Chondrocyte (in vitro differentiated cells): ENCODE measurements around the gene ELAVL3. TPM values are rescaled to one million over a fixed set of nuclear protein-coding genes. Genes with fewer than 3 reads are reported as not detected.

Source experiments
- DNase-seq: peaks from one replicate; pipeline ENCODE4 v3.0.0; 2021; ENCODE audit warnings: mixed read lengths, low spot score
- H3K27ac Mint-ChIP-seq: one replicate; pipeline ENCODE4 v1.8.0; 2021; ENCODE audit warnings: mild to moderate bottlenecking, moderate library complexity, mixed read lengths; ENCODE audit not compliant: unreplicated experiment
- H3K27me3 Mint-ChIP-seq: 2 replicates; pipeline ENCODE4 v1.8.0; 2021; ENCODE audit warnings: low read depth, mixed read lengths
- H3K36me3 Mint-ChIP-seq: 2 replicates; pipeline ENCODE4 v1.8.0; 2021; ENCODE audit warnings: low read depth, mixed read lengths
- H3K4me1 Mint-ChIP-seq: 2 replicates; pipeline ENCODE4 v1.8.0; 2021; ENCODE audit warnings: low read depth, mild to moderate bottlenecking, mixed read lengths
- H3K4me3 Mint-ChIP-seq: one replicate; pipeline ENCODE4 v1.8.0; 2021; ENCODE audit warnings: mild to moderate bottlenecking, moderate library complexity, mixed read lengths; ENCODE audit not compliant: unreplicated experiment
- H3K9me3 Mint-ChIP-seq: 2 replicates; pipeline ENCODE4 v1.8.0; 2021; ENCODE audit warnings: low read depth, mixed read lengths
- total RNA-seq: library from RNA; stranded (reverse); gene quantifications from 3 replicates; pipeline ENCODE4 v1.2.1, GENCODE V29; 2021
- TF ChIP-seq, protein P1 (sequence below): fragments of 200-600 bp; sonication (generic); IDR thresholded peaks from 2 replicates; pipeline ENCODE4 v1.5.0; 2021; ENCODE audit warnings: antibody characterized with exemption, mild to moderate bottlenecking, moderate library complexity

The ELAVL3 gene
- total RNA-seq, 1 donor from 2014 or later: 0.07 TPM

DNA sequence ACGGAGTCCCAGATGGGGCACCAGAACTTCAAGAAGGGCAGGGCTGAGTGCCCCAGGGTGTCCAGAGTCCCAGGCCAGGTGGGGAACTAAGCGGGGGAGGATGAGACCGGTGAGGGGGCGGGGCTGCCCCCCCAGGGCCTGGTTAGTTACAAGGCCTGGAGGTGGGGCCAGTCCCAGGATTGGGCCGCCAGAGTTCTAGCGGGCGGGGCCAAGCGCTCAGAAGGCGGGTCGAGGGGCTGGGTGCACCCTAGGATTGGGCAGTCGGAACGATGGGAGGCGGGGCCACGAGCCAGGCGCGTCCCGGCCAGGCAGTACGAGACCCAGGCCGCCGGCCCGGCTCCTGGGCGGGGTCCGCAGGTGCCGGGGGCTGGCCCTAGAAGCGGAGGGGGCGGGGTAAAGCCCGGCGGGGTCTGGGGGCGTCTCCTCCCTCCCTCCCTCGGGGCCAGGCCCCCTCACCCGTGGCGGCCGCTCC, 24.2 kb upstream of the ELAVL3 start:
- H3K36me3 Mint-ChIP-seq: peaks cover 3% of the 10 kb centered on the region
- H3K4me1 Mint-ChIP-seq: peaks cover 16% of the 10 kb centered on the region
- peak overlapping the region; percentile 83 for H3K4me3 Mint-ChIP-seq

GRCh38 chr19:11504502-11505031, 23.7 kb upstream of the ELAVL3 start:
- H3K4me3 Mint-ChIP-seq: peak overlapping the region; percentile 83
- DNase-seq: no peak
- H3K9me3 Mint-ChIP-seq: no peaks in the 10 kb centered on the region
- H3K4me1 Mint-ChIP-seq: peaks cover 16% of the 10 kb centered on the region
- peaks cover 5% of the 10 kb centered on the region for H3K36me3 Mint-ChIP-seq
- TF ChIP-seq, protein P1, sequence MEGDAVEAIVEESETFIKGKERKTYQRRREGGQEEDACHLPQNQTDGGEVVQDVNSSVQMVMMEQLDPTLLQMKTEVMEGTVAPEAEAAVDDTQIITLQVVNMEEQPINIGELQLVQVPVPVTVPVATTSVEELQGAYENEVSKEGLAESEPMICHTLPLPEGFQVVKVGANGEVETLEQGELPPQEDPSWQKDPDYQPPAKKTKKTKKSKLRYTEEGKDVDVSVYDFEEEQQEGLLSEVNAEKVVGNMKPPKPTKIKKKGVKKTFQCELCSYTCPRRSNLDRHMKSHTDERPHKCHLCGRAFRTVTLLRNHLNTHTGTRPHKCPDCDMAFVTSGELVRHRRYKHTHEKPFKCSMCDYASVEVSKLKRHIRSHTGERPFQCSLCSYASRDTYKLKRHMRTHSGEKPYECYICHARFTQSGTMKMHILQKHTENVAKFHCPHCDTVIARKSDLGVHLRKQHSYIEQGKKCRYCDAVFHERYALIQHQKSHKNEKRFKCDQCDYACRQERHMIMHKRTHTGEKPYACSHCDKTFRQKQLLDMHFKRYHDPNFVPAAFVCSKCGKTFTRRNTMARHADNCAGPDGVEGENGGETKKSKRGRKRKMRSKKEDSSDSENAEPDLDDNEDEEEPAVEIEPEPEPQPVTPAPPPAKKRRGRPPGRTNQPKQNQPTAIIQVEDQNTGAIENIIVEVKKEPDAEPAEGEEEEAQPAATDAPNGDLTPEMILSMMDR: no peak
- H3K27ac Mint-ChIP-seq: peak overlapping the region; percentile 79
- H3K27me3 Mint-ChIP-seq: no peaks in the 10 kb centered on the region

More for the DNA sequence above, 24.2 kb upstream of the ELAVL3 start:
- TF ChIP-seq, protein P1: no peak
- Mint-ChIP-seq H3K27me3 (no peaks in the 10 kb centered on the region), H3K9me3 (no peaks in the 10 kb centered on the region), H3K27ac (peak overlapping the region; percentile 79)
- no peak for DNase-seq

- H3K4me1 Mint-ChIP-seq: peaks cover 7% of the 10 kb centered on the region
- no peak overlapping the region for H3K27ac Mint-ChIP-seq
- TF ChIP-seq, protein P1: no peak
Measured at GRCh38 chr19:11499890-11500420, 19.1 kb upstream of the ELAVL3 start.

DNA sequence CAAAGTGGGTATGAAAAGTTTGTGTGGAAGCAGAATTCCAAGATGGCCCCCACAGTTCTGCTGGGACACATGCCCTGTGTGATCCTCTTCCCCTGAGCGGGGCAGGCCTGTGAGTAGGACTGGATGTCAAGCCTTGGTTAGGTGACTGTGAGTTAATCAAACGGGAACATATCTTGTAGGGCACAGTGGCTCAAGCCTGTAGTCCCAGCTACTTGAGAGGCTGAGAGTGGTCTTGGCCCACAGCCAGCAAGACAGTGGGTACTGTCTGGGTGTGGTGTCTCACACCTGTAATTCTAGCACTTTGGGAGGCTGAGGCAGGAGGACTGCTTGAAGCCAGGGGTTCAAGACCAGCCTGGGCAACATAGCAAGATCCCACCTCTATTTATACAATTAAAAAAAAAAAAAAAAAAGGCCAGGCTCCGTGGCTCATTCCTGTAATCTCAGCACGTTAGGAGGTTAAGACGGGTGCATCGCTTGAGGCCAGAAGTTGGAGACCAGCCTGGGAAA, 18.4 kb upstream of the ELAVL3 start:
- no peak for DNase-seq
- TF ChIP-seq, protein P1: no peak
- no peak overlapping the region for H3K27ac Mint-ChIP-seq
- H3K4me3 Mint-ChIP-seq: no peak overlapping the region
- no peaks in the 10 kb centered on the region for H3K27me3 Mint-ChIP-seq
- no peaks in the 10 kb centered on the region for H3K9me3 Mint-ChIP-seq
- H3K36me3 Mint-ChIP-seq: peaks cover 11% of the 10 kb centered on the region
- H3K4me1 Mint-ChIP-seq: peaks cover under 1% of the 10 kb centered on the region

More at GRCh38 chr19:11499890-11500420, 19.1 kb upstream of the ELAVL3 start:
- Mint-ChIP-seq H3K4me3 (no peak overlapping the region), H3K9me3 (no peaks in the 10 kb centered on the region), H3K36me3 (peaks cover 10% of the 10 kb centered on the region), H3K27me3 (no peaks in the 10 kb centered on the region)
- DNase-seq: no peak

DNA sequence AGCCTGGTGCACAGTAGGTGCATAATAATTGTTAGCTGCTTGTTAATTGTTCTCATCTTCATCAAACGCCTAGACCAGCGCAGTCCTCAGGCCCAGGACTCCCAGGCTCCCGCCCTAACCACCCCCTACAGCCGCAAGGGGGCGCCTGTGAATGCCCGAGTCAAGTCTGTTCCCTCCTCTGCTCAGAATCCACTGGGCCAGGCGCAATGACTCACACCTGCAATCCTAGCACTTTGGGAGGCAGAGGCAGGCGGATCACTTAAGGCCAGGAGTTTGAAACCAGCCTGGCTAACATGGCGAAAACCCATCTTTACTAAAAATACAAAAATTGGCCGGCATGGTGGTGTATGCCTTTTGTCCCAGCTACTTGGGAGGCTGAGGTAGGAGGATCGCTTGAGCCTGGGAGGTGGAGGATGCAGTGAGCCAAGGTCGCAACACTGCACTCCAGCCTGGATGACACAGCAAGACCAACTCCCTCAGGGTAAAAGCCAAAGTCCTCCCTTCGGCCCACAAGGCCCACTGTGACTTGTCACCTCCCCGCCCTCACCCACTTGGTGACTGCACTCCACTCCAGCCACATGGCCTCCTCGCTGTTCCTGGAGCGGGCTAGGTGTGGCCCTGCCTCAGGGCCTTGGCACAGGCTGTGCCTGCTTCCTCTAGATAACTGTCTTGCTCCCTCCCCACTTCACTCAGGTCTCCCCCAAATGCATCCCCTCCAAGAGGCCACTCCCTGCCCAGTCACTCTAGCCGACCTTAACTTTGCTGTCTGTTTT, 15.7 kb upstream of the ELAVL3 start:
- TF ChIP-seq, protein P1: peak; percentile 83
- no peak for DNase-seq
- Mint-ChIP-seq H3K27ac (peak overlapping the region; percentile 59), H3K9me3 (no peaks in the 10 kb centered on the region), H3K4me1 (no peaks in the 10 kb centered on the region), H3K36me3 (peaks cover 8% of the 10 kb centered on the region), H3K4me3 (no peak overlapping the region), H3K27me3 (no peaks in the 10 kb centered on the region)
